A549 (cell line): ENCODE data around the gene TMEM14A. TPM values are rescaled to one million over a fixed set of nuclear protein-coding genes. Genes with fewer than 3 reads are reported as not detected.

ENCODE experiments used
- ATAC-seq, 2 experiments: fragments of 200-7000 bp in 1 of 2; fragments of >200 bp in 1 of 2; cut with Nextera tagmentation in 1 of 2; cut with Tn5 transposase in 1 of 2; 3 replicates each; pipeline versions ENCODE4 v1.8.0 to v1.9.1; 2018 to 2020; ENCODE audit warnings: mild to moderate bottlenecking in 1 of 2, moderate library complexity in 1 of 2
- CTCF ChIA-PET: fragments of 300-600 bp; sonication (Branson Sonifier 250); formaldehyde crosslinking; extraction: SDS; loops from one replicate; lab custom pipeline; 2021; ENCODE audit warnings: antibody characterized with exemption, inconsistent platforms; lab: Yijun Ruan, JAX
- POLR2A ChIA-PET: fragments of 350-600 bp; formaldehyde crosslinking; extraction: SDS; loops from one replicate; lab custom pipeline; 2021; ENCODE audit warnings: antibody characterized with exemption, inconsistent platforms; lab: Yijun Ruan, JAX
- DNase-seq, 2 experiments: peaks; one replicate each; pipeline versions ENCODE4 v3.0.0 to v3.0.0-alpha.2; 2011 to 2016; ENCODE audit warnings: low read depth in 1 of 2, low spot score in 1 of 2
- FAIRE-seq: peaks from 2 replicates; lab custom pipeline; 2011; peaks lifted over from hg19 to GRCh38; lab: Jason Lieb, UNC
- H3K27ac ChIP-seq, 2 experiments: fragments of >200 bp; sonication (Bioruptor Twin); formaldehyde crosslinking; 3 replicates each; pipeline ENCODE4 v1.5.1; 2016 to 2017
- H3K4me1 ChIP-seq: fragments of >200 bp; sonication (Bioruptor Twin); formaldehyde crosslinking; 3 replicates; pipeline ENCODE4 v1.6.1; 2016
- H3K4me2 ChIP-seq: fragments of >200 bp; sonication (Bioruptor Twin); formaldehyde crosslinking; 3 replicates; pipeline ENCODE4 v1.6.1; 2016
- H3K4me3 ChIP-seq: fragments of >200 bp; sonication (Bioruptor Twin); formaldehyde crosslinking; 3 replicates; pipeline ENCODE4 v1.5.1; 2016
- H3K9me3 ChIP-seq: fragments of >200 bp; sonication (Bioruptor Twin); formaldehyde crosslinking; 3 replicates; pipeline ENCODE4 v1.6.1; 2016
- CBX2 ChIP-seq: fragments of 200-600 bp; sonication (generic); IDR thresholded peaks from 2 replicates; pipeline ENCODE4 v1.6.1; 2016; ENCODE audit warnings: low read depth, mild to moderate bottlenecking, borderline replicate concordance
- CEBPB ChIP-seq, 2 experiments: fragments of >200 bp in 1 of 2; sonication (Bioruptor Twin) in 1 of 2; formaldehyde crosslinking in 1 of 2; IDR thresholded peaks; 2 replicates each; pipeline ENCODE4 v1.6.1; 2012 to 2016
- CHD4 ChIP-seq: fragments of 200-600 bp; sonication (generic); IDR thresholded peaks from 2 replicates; pipeline ENCODE4 v1.6.1; 2016; ENCODE audit warnings: antibody characterized with exemption, mild to moderate bottlenecking, borderline replicate concordance
- CTCF ChIP-seq: fragments of >200 bp; sonication (Bioruptor Twin); formaldehyde crosslinking; IDR thresholded peaks from 3 replicates; pipeline ENCODE4 v1.5.1; 2016
- FOXS1 ChIP-seq: fragments of 250-450 bp; sonication (Bioruptor Pico); IDR thresholded peaks from 2 replicates; pipeline ENCODE4 v1.5.0; 2020; ENCODE audit warnings: mild to moderate bottlenecking, moderate library complexity
- HDAC2 ChIP-seq: fragments of 200-600 bp; sonication (generic); IDR thresholded peaks from 2 replicates; pipeline ENCODE4 v1.6.1; 2016
- HEYL ChIP-seq: fragments of 250-450 bp; sonication (Bioruptor Pico); IDR thresholded peaks from 2 replicates; pipeline ENCODE4 v1.8.0; 2021; ENCODE audit warnings: mild to moderate bottlenecking, moderate library complexity
- KDM5A ChIP-seq: fragments of 200-600 bp; sonication (generic); IDR thresholded peaks from 2 replicates; pipeline ENCODE4 v1.6.1; 2016; ENCODE audit warnings: antibody characterized with exemption, mild to moderate bottlenecking
- PHF8 ChIP-seq: fragments of 200-600 bp; sonication (generic); IDR thresholded peaks from 2 replicates; pipeline ENCODE4 v1.6.1; 2016; ENCODE audit warnings: low read depth, mild to moderate bottlenecking, antibody characterized with exemption, moderate library complexity, borderline replicate concordance
- POLR2A ChIP-seq: IDR thresholded peaks from 2 replicates; pipeline ENCODE4 v1.6.1; 2012; ENCODE audit warnings: mild to moderate bottlenecking, low read length
- RAD21 ChIP-seq, 2 experiments: fragments of >200 bp in 1 of 2; sonication (Bioruptor Twin) in 1 of 2; formaldehyde crosslinking in 1 of 2; IDR thresholded peaks in 1 of 2; conservative IDR thresholded peaks in 1 of 2; 2 replicates in 1 of 2; 3 replicates in 1 of 2; pipeline ENCODE4 v1.6.1; 2012 to 2018; ENCODE audit warnings: inconsistent platforms in 1 of 2
- RARB ChIP-seq: fragments of 250-450 bp; sonication (Bioruptor Pico); IDR thresholded peaks from 2 replicates; pipeline ENCODE4 v1.8.0; 2021; ENCODE audit warnings: mild to moderate bottlenecking, moderate library complexity
- RCOR1 ChIP-seq: fragments of 150-350 bp; IDR thresholded peaks from 2 replicates; pipeline ENCODE4 v1.6.1; 2014; ENCODE audit warnings: antibody characterized with exemption, low read length, low read depth
- REST ChIP-seq: fragments of 200-600 bp; sonication (generic); IDR thresholded peaks from 2 replicates; pipeline ENCODE4 v1.6.1; 2016; ENCODE audit warnings: antibody characterized with exemption, mild to moderate bottlenecking, moderate library complexity
- SMC3 ChIP-seq: fragments of >200 bp; sonication (Bioruptor Twin); formaldehyde crosslinking; IDR thresholded peaks from 3 replicates; pipeline ENCODE4 v1.6.1; 2018; ENCODE audit warnings: inconsistent platforms
- TFCP2L1 ChIP-seq: fragments of 250-450 bp; sonication (Bioruptor Pico); IDR thresholded peaks from 2 replicates; pipeline ENCODE4 v1.5.0; 2021; ENCODE audit warnings: mild to moderate bottlenecking
- ZFP36 ChIP-seq: fragments of 450-650 bp; IDR thresholded peaks from 2 replicates; pipeline ENCODE4 v1.6.1; 2014; ENCODE audit warnings: borderline replicate concordance; ENCODE audit not compliant: partially characterized antibody
- ZNF302 ChIP-seq: fragments of 250-450 bp; sonication (Bioruptor Pico); IDR thresholded peaks from 2 replicates; pipeline ENCODE4 v1.9.0; 2021; ENCODE audit warnings: inconsistent platforms, mild to moderate bottlenecking, moderate library complexity
- WGBS: methylation state at CpG from one replicate; pipeline ENCODE4 v1.1.6; 2017; ENCODE audit errors: missing lambda C conversion rate; 5-methylcytosine and 5-hydroxymethylcytosine counted together
- polyA plus RNA-seq, 4 experiments: library from polyadenylated mRNA; depleted of rRNA in 3 of 4; stranded (reverse); fragments of >200 nt; fragmentation: RNase III in 1 of 4; extraction: RNeasy Plus Mini Kit Qiagen cat#74134 plus additional on column Dnase treatment in 1 of 4; gene quantifications; 2 replicates in 3 of 4; 3 replicates in 1 of 4; pipeline ENCODE4 v1.2.3, GENCODE V29; 2011 to 2017
- TF ChIP-seq, protein P1 (sequence below): IDR thresholded peaks from 2 replicates; pipeline ENCODE4 v1.6.1; 2012
- TF ChIP-seq, protein P2 (sequence below): fragments of >200 bp; sonication (Bioruptor Twin); formaldehyde crosslinking; IDR thresholded peaks from 2 replicates; pipeline ENCODE4 v1.6.1; 2016
- TF ChIP-seq, protein P3 (sequence below): fragments of 250-450 bp; sonication (Bioruptor Pico); IDR thresholded peaks from 2 replicates; pipeline ENCODE4 v1.5.0; 2021; ENCODE audit warnings: mild to moderate bottlenecking, moderate library complexity, borderline replicate concordance

The TMEM14A gene
- polyA plus RNA-seq, 2 of the 4 experiments (the other 2 are of a cell fraction), result 53.4 to 63.8 TPM

DNA sequence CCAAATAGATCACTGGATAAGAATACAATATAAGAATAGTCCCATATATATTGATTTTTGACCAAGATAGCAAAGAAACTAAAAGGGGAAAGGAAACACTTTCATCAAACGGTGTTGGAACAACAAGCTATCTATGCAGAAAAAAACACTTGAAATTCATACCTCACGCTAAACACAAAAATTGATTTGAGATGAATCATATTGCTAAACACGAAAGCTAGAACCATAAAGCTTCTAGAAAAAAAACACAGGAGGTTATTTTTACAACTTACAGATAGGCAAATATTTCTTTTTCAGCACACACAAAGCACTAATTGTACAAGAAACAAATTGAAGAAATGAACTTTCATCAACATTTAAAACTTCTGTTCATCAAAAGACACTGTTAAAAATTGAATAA is 36.7 kb upstream of the TMEM14A start:
- Histone ChIP-seq H3K27ac (no peak overlapping the region), H3K4me2 (no peak overlapping the region), H3K9me3 (no peaks in the 10 kb centered on the region), H3K4me3 (no peak overlapping the region), H3K4me1 (no peaks in the 10 kb centered on the region)
- CTCF ChIA-PET, result interaction anchor here (1.0 kb wide), 1 partner anchor 18 kb away, joined by 5 read pairs; no protein-coding TSS in a partner anchor
- no peak for FAIRE-seq
- DNase-seq, result no peak
- no peak for ATAC-seq
- 75% methylated on average over 3 of the region's 3 CpGs for WGBS
- TF ChIP-seq KDM5A (no peak), REST (no peak), CTCF (no peak), PHF8 (no peak), SMC3 (no peak), RARB (no peak), ZNF302 (no peak), POLR2A (no peak), CBX2 (no peak), RAD21 (conservative IDR thresholded peaks at IDR 0.05 in 1 of 2, IDR thresholded peaks at IDR 0.05 in 1 of 2) (no peak), CEBPB (IDR thresholded peaks at IDR 0.05) (no peak), RCOR1 (no peak), CHD4 (no peak), HDAC2 (no peak)
- TF ChIP-seq, protein P1, sequence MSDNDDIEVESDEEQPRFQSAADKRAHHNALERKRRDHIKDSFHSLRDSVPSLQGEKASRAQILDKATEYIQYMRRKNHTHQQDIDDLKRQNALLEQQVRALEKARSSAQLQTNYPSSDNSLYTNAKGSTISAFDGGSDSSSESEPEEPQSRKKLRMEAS, result no peak
- POLR2A ChIA-PET, result no interaction called here

GRCh38 chr6:52635049-52635577 is 35.8 kb upstream of the TMEM14A start:
- 90% methylated on average over 5 of the region's 5 CpGs for WGBS
- DNase-seq (no peak), ATAC-seq (no peak), FAIRE-seq (no peak)
- H3K9me3 ChIP-seq, result no peaks in the 10 kb centered on the region
- no peak overlapping the region for H3K4me2 ChIP-seq
- POLR2A ChIA-PET, result no interaction called here
- TF ChIP-seq FOXS1 (no peak), ZFP36 (no peak), HEYL (no peak), CHD4 (no peak), REST (no peak), TFCP2L1 (CRISPR knock-in tag) (no peak)
- TF ChIP-seq, protein P2, sequence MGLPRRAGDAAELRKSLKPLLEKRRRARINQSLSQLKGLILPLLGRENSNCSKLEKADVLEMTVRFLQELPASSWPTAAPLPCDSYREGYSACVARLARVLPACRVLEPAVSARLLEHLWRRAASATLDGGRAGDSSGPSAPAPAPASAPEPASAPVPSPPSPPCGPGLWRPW, result no peak
- TF ChIP-seq, protein P3, sequence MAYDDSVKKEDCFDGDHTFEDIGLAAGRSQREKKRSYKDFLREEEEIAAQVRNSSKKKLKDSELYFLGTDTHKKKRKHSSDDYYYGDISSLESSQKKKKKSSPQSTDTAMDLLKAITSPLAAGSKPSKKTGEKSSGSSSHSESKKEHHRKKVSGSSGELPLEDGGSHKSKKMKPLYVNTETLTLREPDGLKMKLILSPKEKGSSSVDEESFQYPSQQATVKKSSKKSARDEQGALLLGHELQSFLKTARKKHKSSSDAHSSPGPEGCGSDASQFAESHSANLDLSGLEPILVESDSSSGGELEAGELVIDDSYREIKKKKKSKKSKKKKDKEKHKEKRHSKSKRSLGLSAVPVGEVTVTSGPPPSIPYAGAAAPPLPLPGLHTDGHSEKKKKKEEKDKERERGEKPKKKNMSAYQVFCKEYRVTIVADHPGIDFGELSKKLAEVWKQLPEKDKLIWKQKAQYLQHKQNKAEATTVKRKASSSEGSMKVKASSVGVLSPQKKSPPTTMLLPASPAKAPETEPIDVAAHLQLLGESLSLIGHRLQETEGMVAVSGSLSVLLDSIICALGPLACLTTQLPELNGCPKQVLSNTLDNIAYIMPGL, result no peak
- H3K4me1 ChIP-seq, result no peaks in the 10 kb centered on the region
- CTCF ChIA-PET, result interaction anchor here (0.9 to 1.0 kb wide), 4 partner anchors 17 to 218 kb away, joined by 3 to 5 read pairs (median 4); partner anchors contain the start of gene TRAM2
- no peak overlapping the region for H3K27ac ChIP-seq
- no peak overlapping the region for H3K4me3 ChIP-seq
